Measurements from ENCODE around the gene PRKCA. TPM values are rescaled to one million over a fixed set of nuclear protein-coding genes. Genes with fewer than 3 reads are reported as not detected.

PRKCA gene
- total RNA-seq, 1 experiment from 2014 or later, result 4.4 TPM

- Histone ChIP-seq H3K9ac (ENCODE audit: low read length) (no peak overlapping the region), H3K36me3 (ENCODE audit: insufficient read depth, low read length) (no peaks in the 10 kb centered on the region), H3K4me2 (ENCODE audit: low read depth, low read length, poor library complexity, severe bottlenecking) (no peak overlapping the region), H3K4me3 (ENCODE audit: low read length) (no peak overlapping the region), H3K27ac (ENCODE audit: low read length) (no peak overlapping the region), H3K79me2 (ENCODE audit: low read length) (no peaks in the 10 kb centered on the region), H2AFZ (ENCODE audit: low read length) (no peak overlapping the region), H3K9me3 (ENCODE audit: low read length) (no peaks in the 10 kb centered on the region), H4K20me1 (ENCODE audit: insufficient read depth, low read depth, low read length) (no peaks in the 10 kb centered on the region), H3K4me1 (ENCODE audit: low read length) (no peaks in the 10 kb centered on the region), H3K9me2 (replicated peaks; ENCODE audit: insufficient read depth, low read length) (no peaks in the 10 kb centered on the region), H3K27me3 (ENCODE audit: low read length) (no peaks in the 10 kb centered on the region)
- DNase-seq, result no peak
Measured at GRCh38 chr17:66665194-66665593, 362.8 kb downstream of the PRKCA start.

- no peak overlapping the region for H2AFZ ChIP-seq (ENCODE audit: low read length)
- no peaks in the 10 kb centered on the region for H3K9me3 ChIP-seq (ENCODE audit: low read length)
- no peaks in the 10 kb centered on the region for H4K20me1 ChIP-seq (ENCODE audit: insufficient read depth, low read depth, low read length)
- no peak overlapping the region for H3K27ac ChIP-seq (ENCODE audit: low read length)
- no peak overlapping the region for H3K9ac ChIP-seq (ENCODE audit: low read length)
- no peaks in the 10 kb centered on the region for H3K27me3 ChIP-seq (ENCODE audit: low read length)
- H3K4me1 ChIP-seq (ENCODE audit: low read length), result no peaks in the 10 kb centered on the region
- H3K79me2 ChIP-seq (ENCODE audit: low read length), result no peaks in the 10 kb centered on the region
- DNase-seq, result no peak
- no peaks in the 10 kb centered on the region for H3K9me2 ChIP-seq (replicated peaks; ENCODE audit: insufficient read depth, low read length)
- no peak overlapping the region for H3K4me3 ChIP-seq (ENCODE audit: low read length)
- H3K36me3 ChIP-seq (ENCODE audit: insufficient read depth, low read length), result no peaks in the 10 kb centered on the region
- no peak overlapping the region for H3K4me2 ChIP-seq (ENCODE audit: low read depth, low read length, poor library complexity, severe bottlenecking)
Measured at GRCh38 chr17:66667090-66667489, 364.7 kb downstream of the PRKCA start.

- no peak overlapping the region for H3K4me2 ChIP-seq (ENCODE audit: low read depth, low read length, poor library complexity, severe bottlenecking)
- H3K4me3 ChIP-seq (ENCODE audit: low read length), result no peak overlapping the region
- no peaks in the 10 kb centered on the region for H4K20me1 ChIP-seq (ENCODE audit: insufficient read depth, low read depth, low read length)
- H3K36me3 ChIP-seq (ENCODE audit: insufficient read depth, low read length), result no peaks in the 10 kb centered on the region
- H2AFZ ChIP-seq (ENCODE audit: low read length), result no peak overlapping the region
- H3K9me2 ChIP-seq (replicated peaks; ENCODE audit: insufficient read depth, low read length), result no peaks in the 10 kb centered on the region
- H3K27ac ChIP-seq (ENCODE audit: low read length), result no peak overlapping the region
- no peak for DNase-seq
- no peaks in the 10 kb centered on the region for H3K4me1 ChIP-seq (ENCODE audit: low read length)
- no peaks in the 10 kb centered on the region for H3K27me3 ChIP-seq (ENCODE audit: low read length)
- H3K79me2 ChIP-seq (ENCODE audit: low read length), result no peaks in the 10 kb centered on the region
- no peaks in the 10 kb centered on the region for H3K9me3 ChIP-seq (ENCODE audit: low read length)
- H3K9ac ChIP-seq (ENCODE audit: low read length), result no peak overlapping the region
Measured at GRCh38 chr17:66667491-66668030, 365.1 kb downstream of the PRKCA start.

- H3K4me2 ChIP-seq (ENCODE audit: low read depth, low read length, poor library complexity, severe bottlenecking), result no peak overlapping the region
- H3K4me1 ChIP-seq (ENCODE audit: low read length), result no peaks in the 10 kb centered on the region
- H3K9ac ChIP-seq (ENCODE audit: low read length), result no peak overlapping the region
- no peak overlapping the region for H3K4me3 ChIP-seq (ENCODE audit: low read length)
- no peaks in the 10 kb centered on the region for H3K9me2 ChIP-seq (replicated peaks; ENCODE audit: insufficient read depth, low read length)
- H4K20me1 ChIP-seq (ENCODE audit: insufficient read depth, low read depth, low read length), result no peaks in the 10 kb centered on the region
- no peaks in the 10 kb centered on the region for H3K27me3 ChIP-seq (ENCODE audit: low read length)
- H3K9me3 ChIP-seq (ENCODE audit: low read length), result no peaks in the 10 kb centered on the region
- DNase-seq, result no peak
- H2AFZ ChIP-seq (ENCODE audit: low read length), result no peak overlapping the region
- H3K79me2 ChIP-seq (ENCODE audit: low read length), result no peaks in the 10 kb centered on the region
- H3K36me3 ChIP-seq (ENCODE audit: insufficient read depth, low read length), result no peaks in the 10 kb centered on the region
- no peak overlapping the region for H3K27ac ChIP-seq (ENCODE audit: low read length)
Measured at GRCh38 chr17:66670206-66670605, 367.8 kb downstream of the PRKCA start.

- Histone ChIP-seq H3K9me3 (ENCODE audit: low read length) (no peaks in the 10 kb centered on the region), H3K9me2 (replicated peaks; ENCODE audit: insufficient read depth, low read length) (no peaks in the 10 kb centered on the region), H3K4me1 (ENCODE audit: low read length) (no peaks in the 10 kb centered on the region), H3K9ac (ENCODE audit: low read length) (no peak overlapping the region), H3K4me2 (ENCODE audit: low read depth, low read length, poor library complexity, severe bottlenecking) (no peak overlapping the region), H4K20me1 (ENCODE audit: insufficient read depth, low read depth, low read length) (no peaks in the 10 kb centered on the region), H3K79me2 (ENCODE audit: low read length) (no peaks in the 10 kb centered on the region), H3K4me3 (ENCODE audit: low read length) (no peak overlapping the region), H2AFZ (ENCODE audit: low read length) (no peak overlapping the region), H3K36me3 (ENCODE audit: insufficient read depth, low read length) (no peaks in the 10 kb centered on the region), H3K27me3 (ENCODE audit: low read length) (no peaks in the 10 kb centered on the region), H3K27ac (ENCODE audit: low read length) (no peak overlapping the region)
- no peak for DNase-seq
Measured at GRCh38 chr17:66671156-66671555, 368.7 kb downstream of the PRKCA start.

- Histone ChIP-seq H3K27ac (ENCODE audit: low read length) (no peak overlapping the region), H3K4me3 (ENCODE audit: low read length) (no peak overlapping the region), H3K9ac (ENCODE audit: low read length) (no peak overlapping the region), H3K79me2 (ENCODE audit: low read length) (no peaks in the 10 kb centered on the region), H3K36me3 (ENCODE audit: insufficient read depth, low read length) (no peaks in the 10 kb centered on the region), H3K4me2 (ENCODE audit: low read depth, low read length, poor library complexity, severe bottlenecking) (no peak overlapping the region), H2AFZ (ENCODE audit: low read length) (no peak overlapping the region), H3K9me3 (ENCODE audit: low read length) (no peaks in the 10 kb centered on the region), H3K9me2 (replicated peaks; ENCODE audit: insufficient read depth, low read length) (no peaks in the 10 kb centered on the region), H3K27me3 (ENCODE audit: low read length) (no peaks in the 10 kb centered on the region; the same call in 1 of the 2 replicates), H3K4me1 (ENCODE audit: low read length) (no peaks in the 10 kb centered on the region), H4K20me1 (ENCODE audit: insufficient read depth, low read depth, low read length) (no peaks in the 10 kb centered on the region)
- DNase-seq, result peak; percentile 67
Measured at GRCh38 chr17:66673668-66674276, 371.4 kb downstream of the PRKCA start.

- Histone ChIP-seq H3K4me1 (ENCODE audit: low read length) (no peaks in the 10 kb centered on the region), H3K9me3 (ENCODE audit: low read length) (no peaks in the 10 kb centered on the region), H3K4me2 (ENCODE audit: low read depth, low read length, poor library complexity, severe bottlenecking) (no peak overlapping the region), H3K27ac (ENCODE audit: low read length) (no peak overlapping the region), H4K20me1 (ENCODE audit: insufficient read depth, low read depth, low read length) (no peaks in the 10 kb centered on the region), H3K36me3 (ENCODE audit: insufficient read depth, low read length) (no peaks in the 10 kb centered on the region), H3K79me2 (ENCODE audit: low read length) (no peaks in the 10 kb centered on the region), H3K9ac (ENCODE audit: low read length) (no peak overlapping the region), H3K9me2 (replicated peaks; ENCODE audit: insufficient read depth, low read length) (no peaks in the 10 kb centered on the region), H2AFZ (ENCODE audit: low read length) (no peak overlapping the region), H3K27me3 (ENCODE audit: low read length) (no peaks in the 10 kb centered on the region; the same call in 1 of the 2 replicates), H3K4me3 (ENCODE audit: low read length) (no peak overlapping the region)
- no peak for DNase-seq
Measured at GRCh38 chr17:66675273-66675990, 373.0 kb downstream of the PRKCA start.

- Histone ChIP-seq H3K36me3 (ENCODE audit: insufficient read depth, low read length) (no peaks in the 10 kb centered on the region), H2AFZ (ENCODE audit: low read length) (no peak overlapping the region), H3K27ac (ENCODE audit: low read length) (no peak overlapping the region), H3K27me3 (ENCODE audit: low read length) (no peaks in the 10 kb centered on the region; the same call in 1 of the 2 replicates), H3K4me1 (ENCODE audit: low read length) (no peaks in the 10 kb centered on the region), H3K4me2 (ENCODE audit: low read depth, low read length, poor library complexity, severe bottlenecking) (no peak overlapping the region), H3K9ac (ENCODE audit: low read length) (no peak overlapping the region), H3K79me2 (ENCODE audit: low read length) (no peaks in the 10 kb centered on the region), H3K4me3 (ENCODE audit: low read length) (no peak overlapping the region), H4K20me1 (ENCODE audit: insufficient read depth, low read depth, low read length) (no peaks in the 10 kb centered on the region), H3K9me3 (ENCODE audit: low read length) (no peaks in the 10 kb centered on the region), H3K9me2 (replicated peaks; ENCODE audit: insufficient read depth, low read length) (no peaks in the 10 kb centered on the region)
- no peak for DNase-seq
Measured at GRCh38 chr17:66675991-66676371, 373.6 kb downstream of the PRKCA start.

Data from Karpas-422 (cell line).